WTC11 (cell line): ENCODE measurements around the gene HIPK3. TPM values are rescaled to one million over a fixed set of nuclear protein-coding genes. Genes with fewer than 3 reads are reported as not detected.
A peak's percentile ranks its signal among the peaks of the same experiment; 100 is the strongest.

Source experiments
- ATAC-seq: fragments of 200-7000 bp; cut with Tn5 transposase; 2 replicates; pipeline ENCODE4 v1.10.0; 2021; ENCODE audit warnings: mild to moderate bottlenecking, moderate library complexity
- CTCF ChIA-PET: fragments of 300-600 bp; sonication (Branson Sonifier 250); formaldehyde crosslinking; loops from one replicate; lab custom pipeline; 2021; ENCODE audit warnings: antibody characterized with exemption; lab: Charles Lee
- POLR2A ChIA-PET: fragments of 350-600 bp; sonication (Branson Sonifier 250); formaldehyde crosslinking; loops from one replicate; lab custom pipeline; 2021; ENCODE audit warnings: antibody characterized with exemption; lab: Charles Lee
- DNase-seq: peaks from one replicate; pipeline ENCODE4 v3.0.0; 2021; ENCODE audit warnings: low spot score
- H3K27ac Mint-ChIP-seq: 2 replicates; pipeline ENCODE4 v1.8.0; 2021; ENCODE audit warnings: mixed read lengths
- H3K27me3 Mint-ChIP-seq: 2 replicates; pipeline ENCODE4 v1.8.0; 2021; ENCODE audit warnings: low read depth, mild to moderate bottlenecking, moderate library complexity, mixed read lengths
- H3K36me3 Mint-ChIP-seq: 2 replicates; pipeline ENCODE4 v1.8.0; 2021; ENCODE audit warnings: mixed read lengths
- H3K4me1 Mint-ChIP-seq: 2 replicates; pipeline ENCODE4 v1.8.0; 2022; ENCODE audit warnings: mixed read lengths
- H3K4me3 Mint-ChIP-seq: 2 replicates; pipeline ENCODE4 v1.8.0; 2021; ENCODE audit warnings: mild to moderate bottlenecking, moderate library complexity, mixed read lengths
- H3K9me3 Mint-ChIP-seq: 2 replicates; pipeline ENCODE4 v1.8.0; 2021; ENCODE audit warnings: mixed read lengths
- CBFB ChIP-seq: sonication (generic); formaldehyde crosslinking; IDR thresholded peaks from 2 replicates; pipeline ENCODE4 v1.8.1; 2022; ENCODE audit warnings: mild to moderate bottlenecking, low read depth, missing genetic modification reagents
- CREM ChIP-seq: sonication (generic); formaldehyde crosslinking; IDR thresholded peaks from 2 replicates; pipeline ENCODE4 v1.8.1; 2022; ENCODE audit warnings: mild to moderate bottlenecking, missing genetic modification reagents, moderate library complexity
- ELF4 ChIP-seq: sonication (generic); formaldehyde crosslinking; IDR thresholded peaks from 2 replicates; pipeline ENCODE4 v1.8.1; 2022; ENCODE audit warnings: low read depth, mild to moderate bottlenecking, moderate library complexity, missing genetic modification reagents
- ESRRA ChIP-seq: sonication (generic); formaldehyde crosslinking; IDR thresholded peaks from 2 replicates; pipeline ENCODE4 v1.8.1; 2022; ENCODE audit warnings: mild to moderate bottlenecking, missing genetic modification reagents, borderline replicate concordance
- ETV6 ChIP-seq: sonication (generic); formaldehyde crosslinking; IDR thresholded peaks from 2 replicates; pipeline ENCODE4 v1.8.1; 2022; ENCODE audit warnings: mild to moderate bottlenecking, missing genetic modification reagents
- FOXK1 ChIP-seq: sonication (generic); formaldehyde crosslinking; IDR thresholded peaks from 2 replicates; pipeline ENCODE4 v1.8.0; 2022; ENCODE audit warnings: mild to moderate bottlenecking, moderate library complexity, missing genetic modification reagents
- IRF2 ChIP-seq: sonication (generic); formaldehyde crosslinking; IDR thresholded peaks from 2 replicates; pipeline ENCODE4 v1.8.0; 2022; ENCODE audit warnings: low read depth, missing genetic modification reagents, borderline replicate concordance
- JUN ChIP-seq: sonication (generic); formaldehyde crosslinking; IDR thresholded peaks from 2 replicates; pipeline ENCODE4 v1.8.0; 2023; ENCODE audit warnings: mild to moderate bottlenecking, missing genetic modification reagents
- MAX ChIP-seq: sonication (generic); formaldehyde crosslinking; IDR thresholded peaks from 2 replicates; pipeline ENCODE4 v1.8.0; 2022; ENCODE audit warnings: mild to moderate bottlenecking, missing genetic modification reagents
- MYBL2 ChIP-seq: sonication (generic); formaldehyde crosslinking; IDR thresholded peaks from 2 replicates; pipeline ENCODE4 v1.8.1; 2023; ENCODE audit warnings: mild to moderate bottlenecking, moderate library complexity, missing genetic modification reagents
- NFATC4 ChIP-seq: fragments of 250-450 bp; sonication (Bioruptor Pico); IDR thresholded peaks from 2 replicates; pipeline ENCODE4 v1.9.0; 2021; ENCODE audit warnings: mild to moderate bottlenecking
- NFYB ChIP-seq: sonication (generic); formaldehyde crosslinking; conservative IDR thresholded peaks from 2 replicates; pipeline ENCODE4 v1.8.0; 2022; ENCODE audit warnings: low read depth, missing genetic modification reagents
- OVOL2 ChIP-seq: fragments of 250-450 bp; sonication (Bioruptor Pico); IDR thresholded peaks from 2 replicates; pipeline ENCODE4 v1.9.0; 2021; ENCODE audit warnings: mild to moderate bottlenecking, borderline replicate concordance
- RELA ChIP-seq: sonication (generic); formaldehyde crosslinking; IDR thresholded peaks from 2 replicates; pipeline ENCODE4 v1.8.1; 2022; ENCODE audit warnings: missing genetic modification reagents, mild to moderate bottlenecking, borderline replicate concordance
- RORB ChIP-seq: fragments of 250-450 bp; sonication (Bioruptor Pico); IDR thresholded peaks from 2 replicates; pipeline ENCODE4 v1.9.0; 2021; ENCODE audit warnings: mild to moderate bottlenecking
- SMAD4 ChIP-seq: sonication (generic); formaldehyde crosslinking; IDR thresholded peaks from 2 replicates; pipeline ENCODE4 v1.8.0; 2022; ENCODE audit warnings: mild to moderate bottlenecking, missing genetic modification reagents
- SOX15 ChIP-seq: fragments of 250-450 bp; sonication (Bioruptor Pico); IDR thresholded peaks from 2 replicates; pipeline ENCODE4 v1.9.0; 2021; ENCODE audit warnings: mild to moderate bottlenecking
- TEAD1 ChIP-seq: sonication (generic); formaldehyde crosslinking; IDR thresholded peaks from 2 replicates; pipeline ENCODE4 v1.8.0; 2022; ENCODE audit warnings: mild to moderate bottlenecking, missing genetic modification reagents
- ZNF121 ChIP-seq: sonication (generic); formaldehyde crosslinking; IDR thresholded peaks from 2 replicates; pipeline ENCODE4 v1.8.0; 2023; ENCODE audit warnings: missing genetic modification reagents
- ZNF138 ChIP-seq: sonication (generic); formaldehyde crosslinking; conservative IDR thresholded peaks from 2 replicates; pipeline ENCODE4 v1.8.1; 2022; ENCODE audit warnings: mild to moderate bottlenecking, moderate library complexity, missing genetic modification reagents
- ZNF219 ChIP-seq: sonication (generic); formaldehyde crosslinking; IDR thresholded peaks from 2 replicates; pipeline ENCODE4 v1.8.0; 2023; ENCODE audit warnings: missing genetic modification reagents, mild to moderate bottlenecking, borderline replicate concordance
- ZNF232 ChIP-seq: sonication (generic); formaldehyde crosslinking; IDR thresholded peaks from 2 replicates; pipeline ENCODE4 v1.8.0; 2022; ENCODE audit warnings: mild to moderate bottlenecking, missing genetic modification reagents
- ZNF317 ChIP-seq: sonication (generic); formaldehyde crosslinking; IDR thresholded peaks from 2 replicates; pipeline ENCODE4 v1.8.1; 2023; ENCODE audit warnings: low read depth, mild to moderate bottlenecking, moderate library complexity, missing genetic modification reagents, borderline replicate concordance
- ZNF396 ChIP-seq: fragments of 250-450 bp; sonication (Bioruptor Pico); IDR thresholded peaks from 2 replicates; pipeline ENCODE4 v1.8.0; 2021; ENCODE audit warnings: mild to moderate bottlenecking, moderate library complexity, borderline replicate concordance
- ZNF425 ChIP-seq: fragments of 250-450 bp; sonication (Bioruptor Pico); conservative IDR thresholded peaks from 2 replicates; pipeline ENCODE4 v1.9.0; 2021; ENCODE audit warnings: mild to moderate bottlenecking
- total RNA-seq: library from RNA; stranded (reverse); gene quantifications from 3 replicates; pipeline ENCODE4 v1.2.3, GENCODE V29; 2021
- TF ChIP-seq, protein P1 (sequence below): sonication (generic); formaldehyde crosslinking; IDR thresholded peaks from 2 replicates; pipeline ENCODE4 v1.8.1; 2022; ENCODE audit warnings: missing genetic modification reagents, borderline replicate concordance
- TF ChIP-seq, protein P2 (sequence below): sonication (generic); formaldehyde crosslinking; IDR thresholded peaks from 2 replicates; pipeline ENCODE4 v1.8.0; 2023; ENCODE audit warnings: missing genetic modification reagents
- TF ChIP-seq, protein P3 (sequence below): sonication (generic); formaldehyde crosslinking; IDR thresholded peaks from 2 replicates; pipeline ENCODE4 v1.8.1; 2023; ENCODE audit warnings: mild to moderate bottlenecking, missing genetic modification reagents

Gene HIPK3
- total RNA-seq, 1 experiment from 2014 or later = 24.1 TPM

DNA sequence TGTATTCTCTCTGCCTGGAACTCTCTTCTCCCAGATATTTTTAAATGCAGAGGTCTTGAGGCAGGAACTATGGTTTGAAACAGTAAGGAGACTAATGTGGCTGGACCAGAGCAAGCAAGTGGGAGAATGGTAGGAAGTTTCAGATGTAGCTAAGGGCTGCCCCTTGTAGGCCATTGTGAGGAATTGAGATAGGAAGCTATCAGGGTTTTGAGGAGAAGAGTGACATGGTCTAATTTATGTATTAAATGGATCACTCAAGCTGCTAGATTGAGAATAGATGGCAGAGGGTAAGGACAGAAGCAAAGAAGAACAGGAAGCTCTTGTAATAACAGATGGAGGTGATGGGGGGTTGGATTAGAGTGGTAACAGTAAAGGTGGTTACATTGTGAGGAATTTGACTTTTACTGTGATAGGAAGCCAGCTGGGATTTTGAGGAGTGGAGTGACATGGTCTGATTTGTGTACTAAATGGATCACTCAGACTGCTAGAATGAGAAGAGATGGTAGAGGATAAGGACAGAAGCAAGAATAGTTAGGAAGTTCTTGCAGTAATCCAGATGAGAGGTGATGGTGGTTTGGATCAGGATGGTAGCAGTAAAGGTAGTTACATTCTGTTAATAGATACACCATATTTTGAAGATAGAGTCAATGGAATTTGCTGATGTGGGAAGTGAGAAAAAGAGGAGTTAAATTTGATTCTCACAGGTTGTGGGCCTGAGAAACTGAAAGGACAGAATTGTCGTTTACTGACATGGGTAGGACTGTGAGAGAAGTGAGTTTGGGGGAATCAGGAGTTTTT, 63.0 kb downstream of the HIPK3 start:
- POLR2A ChIA-PET = no interaction called here
- CTCF ChIA-PET = interaction anchor here (0.6 to 1.1 kb wide), 4 partner anchors 119 to 185 kb away, joined by 3 to 8 read pairs (median 3); no protein-coding TSS in a partner anchor
- peaks cover 13% of the 10 kb centered on the region for H3K4me1 Mint-ChIP-seq
- TF ChIP-seq TEAD1 (CRISPR knock-in tag) (no peak), IRF2 (CRISPR knock-in tag) (no peak), RELA (no peak), ESRRA (CRISPR knock-in tag) (no peak), OVOL2 (CRISPR knock-in tag) (no peak), ELF4 (CRISPR knock-in tag) (no peak), SOX15 (CRISPR knock-in tag) (no peak), SMAD4 (CRISPR knock-in tag) (no peak), ETV6 (CRISPR knock-in tag) (no peak), MAX (CRISPR knock-in tag) (no peak), JUN (no peak), FOXK1 (CRISPR knock-in tag) (no peak), MYBL2 (no peak), CBFB (CRISPR knock-in tag) (no peak), ZNF232 (CRISPR knock-in tag) (no peak), ZNF219 (CRISPR knock-in tag) (no peak)
- TF ChIP-seq, protein P1, sequence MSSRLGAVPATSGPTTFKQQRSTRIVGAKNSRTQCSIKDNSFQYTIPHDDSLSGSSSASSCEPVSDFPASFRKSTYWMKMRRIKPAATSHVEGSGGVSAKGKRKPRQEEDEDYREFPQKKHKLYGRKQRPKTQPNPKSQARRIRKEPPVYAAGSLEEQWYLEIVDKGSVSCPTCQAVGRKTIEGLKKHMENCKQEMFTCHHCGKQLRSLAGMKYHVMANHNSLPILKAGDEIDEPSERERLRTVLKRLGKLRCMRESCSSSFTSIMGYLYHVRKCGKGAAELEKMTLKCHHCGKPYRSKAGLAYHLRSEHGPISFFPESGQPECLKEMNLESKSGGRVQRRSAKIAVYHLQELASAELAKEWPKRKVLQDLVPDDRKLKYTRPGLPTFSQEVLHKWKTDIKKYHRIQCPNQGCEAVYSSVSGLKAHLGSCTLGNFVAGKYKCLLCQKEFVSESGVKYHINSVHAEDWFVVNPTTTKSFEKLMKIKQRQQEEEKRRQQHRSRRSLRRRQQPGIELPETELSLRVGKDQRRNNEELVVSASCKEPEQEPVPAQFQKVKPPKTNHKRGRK (CRISPR knock-in tag) = no peak
- TF ChIP-seq, protein P2, sequence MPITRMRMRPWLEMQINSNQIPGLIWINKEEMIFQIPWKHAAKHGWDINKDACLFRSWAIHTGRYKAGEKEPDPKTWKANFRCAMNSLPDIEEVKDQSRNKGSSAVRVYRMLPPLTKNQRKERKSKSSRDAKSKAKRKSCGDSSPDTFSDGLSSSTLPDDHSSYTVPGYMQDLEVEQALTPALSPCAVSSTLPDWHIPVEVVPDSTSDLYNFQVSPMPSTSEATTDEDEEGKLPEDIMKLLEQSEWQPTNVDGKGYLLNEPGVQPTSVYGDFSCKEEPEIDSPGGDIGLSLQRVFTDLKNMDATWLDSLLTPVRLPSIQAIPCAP (CRISPR knock-in tag) = no peak
- DNase-seq (no peak), ATAC-seq (peak; percentile 47)
- H3K4me3 Mint-ChIP-seq = no peak overlapping the region
- no peak overlapping the region for H3K27ac Mint-ChIP-seq
- no peaks in the 10 kb centered on the region for H3K27me3 Mint-ChIP-seq
- H3K9me3 Mint-ChIP-seq = no peaks in the 10 kb centered on the region
- no peaks in the 10 kb centered on the region for H3K36me3 Mint-ChIP-seq

DNA sequence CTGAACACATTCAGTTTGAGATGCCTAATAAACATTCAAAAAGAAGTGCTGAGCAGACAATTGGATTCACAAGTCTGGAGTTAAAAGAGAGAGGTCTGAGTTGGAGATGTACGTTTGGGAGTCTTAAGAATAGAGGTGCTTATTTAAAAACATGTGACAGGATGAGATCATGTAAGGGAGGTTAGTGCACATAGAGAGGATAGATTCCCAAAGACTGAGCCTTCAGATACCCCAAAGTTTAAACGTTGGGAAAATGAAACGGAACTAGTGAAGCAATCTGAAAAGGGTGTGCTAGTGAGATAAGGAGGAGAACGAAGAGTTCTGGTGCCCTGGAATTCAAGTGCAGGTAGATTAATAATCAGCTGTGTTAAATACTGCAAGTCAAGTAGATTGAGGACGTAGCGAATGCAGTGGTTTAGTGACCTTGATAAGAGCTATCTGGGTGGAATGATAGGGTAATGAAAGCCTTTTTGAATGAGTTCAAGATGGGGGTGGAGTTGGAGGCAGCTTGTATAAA, 63.7 kb downstream of the HIPK3 start:
- ChIA-PET CTCF (no interaction called here), POLR2A (no interaction called here)
- TF ChIP-seq ZNF425 (CRISPR knock-in tag) = no peak
- TF ChIP-seq NFYB = no peak
- TF ChIP-seq ZNF396 (CRISPR knock-in tag) = no peak
- TF ChIP-seq TEAD1 (CRISPR knock-in tag) = no peak
- no peak for TF ChIP-seq ZNF138 (CRISPR knock-in tag)
- TF ChIP-seq, protein P3, sequence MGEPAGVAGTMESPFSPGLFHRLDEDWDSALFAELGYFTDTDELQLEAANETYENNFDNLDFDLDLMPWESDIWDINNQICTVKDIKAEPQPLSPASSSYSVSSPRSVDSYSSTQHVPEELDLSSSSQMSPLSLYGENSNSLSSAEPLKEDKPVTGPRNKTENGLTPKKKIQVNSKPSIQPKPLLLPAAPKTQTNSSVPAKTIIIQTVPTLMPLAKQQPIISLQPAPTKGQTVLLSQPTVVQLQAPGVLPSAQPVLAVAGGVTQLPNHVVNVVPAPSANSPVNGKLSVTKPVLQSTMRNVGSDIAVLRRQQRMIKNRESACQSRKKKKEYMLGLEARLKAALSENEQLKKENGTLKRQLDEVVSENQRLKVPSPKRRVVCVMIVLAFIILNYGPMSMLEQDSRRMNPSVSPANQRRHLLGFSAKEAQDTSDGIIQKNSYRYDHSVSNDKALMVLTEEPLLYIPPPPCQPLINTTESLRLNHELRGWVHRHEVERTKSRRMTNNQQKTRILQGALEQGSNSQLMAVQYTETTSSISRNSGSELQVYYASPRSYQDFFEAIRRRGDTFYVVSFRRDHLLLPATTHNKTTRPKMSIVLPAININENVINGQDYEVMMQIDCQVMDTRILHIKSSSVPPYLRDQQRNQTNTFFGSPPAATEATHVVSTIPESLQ (CRISPR knock-in tag) = no peak
- no peak for TF ChIP-seq ZNF317
- TF ChIP-seq RORB (CRISPR knock-in tag) = no peak
- no peak for TF ChIP-seq ZNF121 (CRISPR knock-in tag)
- TF ChIP-seq CREM (CRISPR knock-in tag) = no peak
- TF ChIP-seq, protein P1 (CRISPR knock-in tag) = no peak
- no peak for TF ChIP-seq FOXK1 (CRISPR knock-in tag)
- no peak for TF ChIP-seq NFATC4 (CRISPR knock-in tag)

More for the DNA sequence above, 63.7 kb downstream of the HIPK3 start:
- Mint-ChIP-seq H3K27me3 (no peaks in the 10 kb centered on the region), H3K9me3 (no peaks in the 10 kb centered on the region), H3K4me1 (peaks cover 13% of the 10 kb centered on the region), H3K27ac (no peak overlapping the region), H3K4me3 (no peak overlapping the region), H3K36me3 (no peaks in the 10 kb centered on the region)
- no peak for ATAC-seq
- no peak for DNase-seq
